ENCODE data around the gene TADA1.

Gene TADA1

GRCh38 chr1:166811691-166812090, 64.4 kb downstream of the TADA1 start:
- no peak overlapping the region for H3K4me3 ChIP-seq (ENCODE audit: low read length)
- DNase-seq (ENCODE audit: low read depth): peak; percentile 78
- TF ChIP-seq CTCF (conservative IDR thresholded peaks at IDR 0.05; ENCODE audit: low read depth, low read length): no peak

GRCh38 chr1:166808952-166809351, 67.1 kb downstream of the TADA1 start:
- DNase-seq (ENCODE audit: low read depth): no peak
- H3K4me3 ChIP-seq (ENCODE audit: low read length): no peak overlapping the region
- TF ChIP-seq CTCF (conservative IDR thresholded peaks at IDR 0.05; ENCODE audit: low read depth, low read length): no peak

Measured in retinal pigment epithelial cell (primary cell).